ENCODE results near the gene CCDC137. TPM values are rescaled to one million over a fixed set of nuclear protein-coding genes. Genes with fewer than 3 reads are reported as not detected.
A peak's percentile ranks its signal among the peaks of the same experiment; 100 is the strongest.

CCDC137 gene
- total and polyA plus RNA-seq, 2 of the 13 experiments (the other 11 are each of a cell fraction or from before 2014, with no cell fraction given) = 14.6 to 39.1 TPM

GRCh38 chr17:81711814-81712467 lies 45.4 kb downstream of the CCDC137 start, which contains the start of gene SLC25A10 (continued):
- TF ChIP-seq, protein P1, sequence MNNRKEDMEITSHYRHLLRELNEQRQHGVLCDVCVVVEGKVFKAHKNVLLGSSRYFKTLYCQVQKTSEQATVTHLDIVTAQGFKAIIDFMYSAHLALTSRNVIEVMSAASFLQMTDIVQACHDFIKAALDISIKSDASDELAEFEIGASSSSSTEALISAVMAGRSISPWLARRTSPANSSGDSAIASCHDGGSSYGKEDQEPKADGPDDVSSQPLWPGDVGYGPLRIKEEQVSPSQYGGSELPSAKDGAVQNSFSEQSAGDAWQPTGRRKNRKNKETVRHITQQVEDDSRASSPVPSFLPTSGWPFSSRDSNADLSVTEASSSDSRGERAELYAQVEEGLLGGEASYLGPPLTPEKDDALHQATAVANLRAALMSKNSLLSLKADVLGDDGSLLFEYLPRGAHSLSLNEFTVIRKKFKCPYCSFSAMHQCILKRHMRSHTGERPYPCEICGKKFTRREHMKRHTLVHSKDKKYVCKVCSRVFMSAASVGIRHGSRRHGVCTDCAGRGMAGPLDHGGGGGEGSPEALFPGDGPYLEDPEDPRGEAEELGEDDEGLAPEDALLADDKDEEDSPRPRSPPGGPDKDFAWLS (CRISPR knock-in tag; IDR thresholded peaks at IDR 0.05; ENCODE audit: borderline replicate concordance) = 0 out of 2 replicates have a peak, but pooled peaks have one; percentile 47
- TF ChIP-seq ZNF75D (CRISPR knock-in tag; IDR thresholded peaks at IDR 0.05; ENCODE audit: borderline replicate concordance) (peak; percentile 80; the same call in 1 of the 2 replicates), MED13 (CRISPR knock-in tag; IDR thresholded peaks at IDR 0.05) (peak; percentile 95; the same call in 1 of the 2 replicates), ZNF235 (CRISPR knock-in tag; IDR thresholded peaks at IDR 0.05; ENCODE audit: borderline replicate concordance) (peak; percentile 99), POGZ (CRISPR knock-in tag; IDR thresholded peaks at IDR 0.05) (peak; percentile 66; the same call in 1 of the 2 replicates), HOMEZ (CRISPR knock-in tag; IDR thresholded peaks at IDR 0.05; ENCODE audit: low read depth) (peak; percentile 78), ZBTB7A (CRISPR knock-in tag; IDR thresholded peaks at IDR 0.05) (peak; percentile 98), GATAD2A (CRISPR knock-in tag; IDR thresholded peaks at IDR 0.05) (peak; percentile 94)
- TF ChIP-seq, protein P2, sequence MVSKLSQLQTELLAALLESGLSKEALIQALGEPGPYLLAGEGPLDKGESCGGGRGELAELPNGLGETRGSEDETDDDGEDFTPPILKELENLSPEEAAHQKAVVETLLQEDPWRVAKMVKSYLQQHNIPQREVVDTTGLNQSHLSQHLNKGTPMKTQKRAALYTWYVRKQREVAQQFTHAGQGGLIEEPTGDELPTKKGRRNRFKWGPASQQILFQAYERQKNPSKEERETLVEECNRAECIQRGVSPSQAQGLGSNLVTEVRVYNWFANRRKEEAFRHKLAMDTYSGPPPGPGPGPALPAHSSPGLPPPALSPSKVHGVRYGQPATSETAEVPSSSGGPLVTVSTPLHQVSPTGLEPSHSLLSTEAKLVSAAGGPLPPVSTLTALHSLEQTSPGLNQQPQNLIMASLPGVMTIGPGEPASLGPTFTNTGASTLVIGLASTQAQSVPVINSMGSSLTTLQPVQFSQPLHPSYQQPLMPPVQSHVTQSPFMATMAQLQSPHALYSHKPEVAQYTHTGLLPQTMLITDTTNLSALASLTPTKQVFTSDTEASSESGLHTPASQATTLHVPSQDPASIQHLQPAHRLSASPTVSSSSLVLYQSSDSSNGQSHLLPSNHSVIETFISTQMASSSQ (IDR thresholded peaks at IDR 0.05; ENCODE audit: low read depth) = no peak
- TF ChIP-seq, protein P2 (CRISPR knock-in tag; IDR thresholded peaks at IDR 0.05; ENCODE audit: borderline replicate concordance) = peak; percentile 87
- TF ChIP-seq, protein P3, sequence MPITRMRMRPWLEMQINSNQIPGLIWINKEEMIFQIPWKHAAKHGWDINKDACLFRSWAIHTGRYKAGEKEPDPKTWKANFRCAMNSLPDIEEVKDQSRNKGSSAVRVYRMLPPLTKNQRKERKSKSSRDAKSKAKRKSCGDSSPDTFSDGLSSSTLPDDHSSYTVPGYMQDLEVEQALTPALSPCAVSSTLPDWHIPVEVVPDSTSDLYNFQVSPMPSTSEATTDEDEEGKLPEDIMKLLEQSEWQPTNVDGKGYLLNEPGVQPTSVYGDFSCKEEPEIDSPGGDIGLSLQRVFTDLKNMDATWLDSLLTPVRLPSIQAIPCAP (CRISPR knock-in tag; IDR thresholded peaks at IDR 0.05; ENCODE audit: low read depth) = 0 out of 2 replicates have a peak, but pooled peaks have one; percentile 88
- TF ChIP-seq, protein P4, sequence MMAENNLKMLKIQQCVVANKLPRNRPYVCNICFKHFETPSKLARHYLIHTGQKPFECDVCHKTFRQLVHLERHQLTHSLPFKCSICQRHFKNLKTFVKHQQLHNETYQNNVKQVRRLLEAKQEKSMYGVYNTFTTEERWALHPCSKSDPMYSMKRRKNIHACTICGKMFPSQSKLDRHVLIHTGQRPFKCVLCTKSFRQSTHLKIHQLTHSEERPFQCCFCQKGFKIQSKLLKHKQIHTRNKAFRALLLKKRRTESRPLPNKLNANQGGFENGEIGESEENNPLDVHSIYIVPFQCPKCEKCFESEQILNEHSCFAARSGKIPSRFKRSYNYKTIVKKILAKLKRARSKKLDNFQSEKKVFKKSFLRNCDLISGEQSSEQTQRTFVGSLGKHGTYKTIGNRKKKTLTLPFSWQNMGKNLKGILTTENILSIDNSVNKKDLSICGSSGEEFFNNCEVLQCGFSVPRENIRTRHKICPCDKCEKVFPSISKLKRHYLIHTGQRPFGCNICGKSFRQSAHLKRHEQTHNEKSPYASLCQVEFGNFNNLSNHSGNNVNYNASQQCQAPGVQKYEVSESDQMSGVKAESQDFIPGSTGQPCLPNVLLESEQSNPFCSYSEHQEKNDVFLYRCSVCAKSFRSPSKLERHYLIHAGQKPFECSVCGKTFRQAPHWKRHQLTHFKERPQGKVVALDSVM (CRISPR knock-in tag; IDR thresholded peaks at IDR 0.05) = peak; percentile 80
